Hypothalamus (tissue), 51 donors: ENCODE data around the gene TKFC.
"Not testable (repeated sequence)": the region's sequence is repeated elsewhere in the genome, so short reads cannot be mapped to it uniquely, and the experiment has no call there.

Source experiments
- DNase-seq, 51 donors: peaks; one replicate each; lab custom pipeline; 2025; lab: John Stamatoyannopoulos, UW

The TKFC gene

GRCh38 chr11:61362542-61362875, 29.5 kb downstream of the TKFC start:
- DNase-seq: peak in 4 of 51 donors; percentile 31 to 49 (median 38)

- no peak for DNase-seq
Measured at GRCh38 chr11:61364012-61364675, 31.1 kb downstream of the TKFC start.

GRCh38 chr11:61367406-61367805, 34.4 kb downstream of the TKFC start:
- DNase-seq: no peak

GRCh38 chr11:61368646-61369045, 35.6 kb downstream of the TKFC start:
- no peak for DNase-seq

- DNase-seq: peak in 2 of 51 donors; percentile 10 to 12
Measured at GRCh38 chr11:61369372-61370348, 36.6 kb downstream of the TKFC start.

- no peak for DNase-seq
Measured at GRCh38 chr11:61370349-61371005, 37.4 kb downstream of the TKFC start.

- no peak for DNase-seq
Measured at GRCh38 chr11:61372659-61373420, 39.8 kb downstream of the TKFC start.

GRCh38 chr11:61375761-61376108, 42.7 kb downstream of the TKFC start:
- no peak for DNase-seq

GRCh38 chr11:61377461-61378160, 44.6 kb downstream of the TKFC start:
- no peak for DNase-seq

GRCh38 chr11:61378713-61379313, 45.8 kb downstream of the TKFC start:
- peak in 1 of 51 donors; percentile 5 for DNase-seq

GRCh38 chr11:61380884-61381283, 47.9 kb downstream of the TKFC start:
- no peak for DNase-seq

GRCh38 chr11:61383859-61384258, 50.8 kb downstream of the TKFC start:
- not testable (repeated sequence) for DNase-seq

- no peak for DNase-seq
Measured at GRCh38 chr11:61384271-61385242, 51.5 kb downstream of the TKFC start.

- no peak for DNase-seq
Measured at GRCh38 chr11:61390161-61390560, 57.1 kb downstream of the TKFC start.

- DNase-seq: peak in 3 of 51 donors; percentile 24 to 33 (median 26)
Measured at GRCh38 chr11:61392981-61393595, 60.1 kb downstream of the TKFC start.
